ENCODE results near the gene WASHC2C.
"Not testable (repeated sequence)": the region's sequence is repeated elsewhere in the genome, so short reads cannot be mapped to it uniquely, and the experiment has no call there.

Gene WASHC2C

GRCh38 chr10:45741559-45741958 is 14.5 kb downstream of the WASHC2C start:
- 91% methylated on average over 6 of the region's 7 CpGs for WGBS
- not testable (repeated sequence) for H3K27ac ChIP-seq (ENCODE audit: low read depth, low read length); H3K4me3 ChIP-seq (ENCODE audit: low read length)

GRCh38 chr10:45742014-45742413 is 14.9 kb downstream of the WASHC2C start:
- not testable (repeated sequence) for H3K9ac ChIP-seq (ENCODE audit: low read depth, low read length); H3K36me3 ChIP-seq (ENCODE audit: insufficient read depth, low read length); H3K4me1 ChIP-seq (ENCODE audit: insufficient read depth, low read length); H3K4me3 ChIP-seq (ENCODE audit: low read length); H3K27me3 ChIP-seq (ENCODE audit: insufficient read depth, low read length); H3K27ac ChIP-seq (ENCODE audit: low read depth, low read length); H3K9me3 ChIP-seq (ENCODE audit: insufficient read depth, low read depth, low read length)
- 91% methylated on average over 3 of the region's 7 CpGs for WGBS

More at GRCh38 chr10:45741559-45741958, 14.5 kb downstream of the WASHC2C start:
- H3K36me3 ChIP-seq (ENCODE audit: insufficient read depth, low read length); H3K9ac ChIP-seq (ENCODE audit: low read depth, low read length); H3K4me1 ChIP-seq (ENCODE audit: insufficient read depth, low read length); H3K9me3 ChIP-seq (ENCODE audit: insufficient read depth, low read depth, low read length); H3K27me3 ChIP-seq (ENCODE audit: insufficient read depth, low read length): not testable (repeated sequence)

GRCh38 chr10:45751141-45751540 is 24.1 kb downstream of the WASHC2C start:
- not testable (repeated sequence) for H3K9me3 ChIP-seq (ENCODE audit: insufficient read depth, low read depth, low read length); H3K27me3 ChIP-seq (ENCODE audit: insufficient read depth, low read length); H3K4me3 ChIP-seq (ENCODE audit: low read length); H3K9ac ChIP-seq (ENCODE audit: low read depth, low read length); H3K4me1 ChIP-seq (ENCODE audit: insufficient read depth, low read length); H3K27ac ChIP-seq (ENCODE audit: low read depth, low read length)
- WGBS = 92% methylated on average over 1 of the region's 4 CpGs
- peaks cover 11% of the 10 kb centered on the region for H3K36me3 ChIP-seq (ENCODE audit: insufficient read depth, low read length)

GRCh38 chr10:45752210-45752609 is 25.1 kb downstream of the WASHC2C start:
- not testable (repeated sequence) for H3K27me3 ChIP-seq (ENCODE audit: insufficient read depth, low read length); H3K36me3 ChIP-seq (ENCODE audit: insufficient read depth, low read length); H3K4me1 ChIP-seq (ENCODE audit: insufficient read depth, low read length); H3K9ac ChIP-seq (ENCODE audit: low read depth, low read length); H3K4me3 ChIP-seq (ENCODE audit: low read length); H3K27ac ChIP-seq (ENCODE audit: low read depth, low read length); H3K9me3 ChIP-seq (ENCODE audit: insufficient read depth, low read depth, low read length)
- WGBS = 93% methylated on average over 4 of the region's 5 CpGs

- H3K9ac ChIP-seq (ENCODE audit: low read depth, low read length); H3K27me3 ChIP-seq (ENCODE audit: insufficient read depth, low read length); H3K4me3 ChIP-seq (ENCODE audit: low read length); H3K9me3 ChIP-seq (ENCODE audit: insufficient read depth, low read depth, low read length); H3K27ac ChIP-seq (ENCODE audit: low read depth, low read length); H3K4me1 ChIP-seq (ENCODE audit: insufficient read depth, low read length): not testable (repeated sequence)
- peaks cover 15% of the 10 kb centered on the region for H3K36me3 ChIP-seq (ENCODE audit: insufficient read depth, low read length)
- WGBS = 94% methylated on average over 4 of the region's 7 CpGs
Observed at GRCh38 chr10:45753979-45754495, 27.0 kb downstream of the WASHC2C start.

GRCh38 chr10:45755083-45755482 is 28.0 kb downstream of the WASHC2C start:
- H3K9ac ChIP-seq (ENCODE audit: low read depth, low read length); H3K27ac ChIP-seq (ENCODE audit: low read depth, low read length); H3K4me3 ChIP-seq (ENCODE audit: low read length); H3K4me1 ChIP-seq (ENCODE audit: insufficient read depth, low read length); H3K27me3 ChIP-seq (ENCODE audit: insufficient read depth, low read length); H3K9me3 ChIP-seq (ENCODE audit: insufficient read depth, low read depth, low read length): not testable (repeated sequence)
- WGBS = 94% methylated on average over 3 of the region's 5 CpGs
- H3K36me3 ChIP-seq (ENCODE audit: insufficient read depth, low read length) = peaks cover 15% of the 10 kb centered on the region

- H3K4me3 ChIP-seq (ENCODE audit: low read length); H3K9ac ChIP-seq (ENCODE audit: low read depth, low read length); H3K9me3 ChIP-seq (ENCODE audit: insufficient read depth, low read depth, low read length); H3K27me3 ChIP-seq (ENCODE audit: insufficient read depth, low read length); H3K27ac ChIP-seq (ENCODE audit: low read depth, low read length); H3K4me1 ChIP-seq (ENCODE audit: insufficient read depth, low read length): not testable (repeated sequence)
- H3K36me3 ChIP-seq (ENCODE audit: insufficient read depth, low read length) = peaks cover 15% of the 10 kb centered on the region
- WGBS = 100% methylated on average over 1 of the region's 3 CpGs
Observed at GRCh38 chr10:45756065-45756464, 29.0 kb downstream of the WASHC2C start.

- 96% methylated on average over 5 of the region's 8 CpGs for WGBS
- H3K9me3 ChIP-seq (ENCODE audit: insufficient read depth, low read depth, low read length); H3K4me3 ChIP-seq (ENCODE audit: low read length): not testable (repeated sequence)
Observed at GRCh38 chr10:45757661-45758396, 30.8 kb downstream of the WASHC2C start.

GRCh38 chr10:45761622-45762021 is 34.6 kb downstream of the WASHC2C start:
- not testable (repeated sequence) for H3K9me3 ChIP-seq (ENCODE audit: insufficient read depth, low read depth, low read length); H3K27ac ChIP-seq (ENCODE audit: low read depth, low read length); H3K9ac ChIP-seq (ENCODE audit: low read depth, low read length); H3K4me3 ChIP-seq (ENCODE audit: low read length); H3K27me3 ChIP-seq (ENCODE audit: insufficient read depth, low read length); H3K36me3 ChIP-seq (ENCODE audit: insufficient read depth, low read length); H3K4me1 ChIP-seq (ENCODE audit: insufficient read depth, low read length)
- 67% methylated on average over 3 of the region's 6 CpGs for WGBS

More at GRCh38 chr10:45757661-45758396, 30.8 kb downstream of the WASHC2C start:
- not testable (repeated sequence) for H3K27me3 ChIP-seq (ENCODE audit: insufficient read depth, low read length); H3K9ac ChIP-seq (ENCODE audit: low read depth, low read length); H3K27ac ChIP-seq (ENCODE audit: low read depth, low read length); H3K4me1 ChIP-seq (ENCODE audit: insufficient read depth, low read length)
- peaks cover 15% of the 10 kb centered on the region for H3K36me3 ChIP-seq (ENCODE audit: insufficient read depth, low read length)

- no CpG with 5 or more reads among the region's 3 CpGs for WGBS
- H3K36me3 ChIP-seq (ENCODE audit: insufficient read depth, low read length); H3K27me3 ChIP-seq (ENCODE audit: insufficient read depth, low read length); H3K9ac ChIP-seq (ENCODE audit: low read depth, low read length); H3K27ac ChIP-seq (ENCODE audit: low read depth, low read length); H3K4me1 ChIP-seq (ENCODE audit: insufficient read depth, low read length); H3K9me3 ChIP-seq (ENCODE audit: insufficient read depth, low read depth, low read length); H3K4me3 ChIP-seq (ENCODE audit: low read length): not testable (repeated sequence)
Observed at GRCh38 chr10:45763037-45763436, 36.0 kb downstream of the WASHC2C start.

GRCh38 chr10:45768334-45768733 is 41.3 kb downstream of the WASHC2C start:
- not testable (repeated sequence) for H3K27me3 ChIP-seq (ENCODE audit: insufficient read depth, low read length); H3K27ac ChIP-seq (ENCODE audit: low read depth, low read length); H3K9me3 ChIP-seq (ENCODE audit: insufficient read depth, low read depth, low read length); H3K4me3 ChIP-seq (ENCODE audit: low read length); H3K9ac ChIP-seq (ENCODE audit: low read depth, low read length); H3K36me3 ChIP-seq (ENCODE audit: insufficient read depth, low read length); H3K4me1 ChIP-seq (ENCODE audit: insufficient read depth, low read length)
- 93% methylated on average over 1 of the region's 4 CpGs for WGBS
